CD4-positive, alpha-beta T cell treated with Interleukin-4 for 1 hour (primary cell): ENCODE results near the gene DYNC1H1.
A peak's percentile ranks its signal among the peaks of the same experiment; 100 is the strongest.
"Not testable (repeated sequence)": the region's sequence is repeated elsewhere in the genome, so short reads cannot be mapped to it uniquely, and the experiment has no call there.

ENCODE experiments used
- DNase-seq, 2 donors: peaks; one replicate each; pipeline ENCODE4 v3.0.0-alpha.2; 2020 to 2022

The DYNC1H1 gene

DNA sequence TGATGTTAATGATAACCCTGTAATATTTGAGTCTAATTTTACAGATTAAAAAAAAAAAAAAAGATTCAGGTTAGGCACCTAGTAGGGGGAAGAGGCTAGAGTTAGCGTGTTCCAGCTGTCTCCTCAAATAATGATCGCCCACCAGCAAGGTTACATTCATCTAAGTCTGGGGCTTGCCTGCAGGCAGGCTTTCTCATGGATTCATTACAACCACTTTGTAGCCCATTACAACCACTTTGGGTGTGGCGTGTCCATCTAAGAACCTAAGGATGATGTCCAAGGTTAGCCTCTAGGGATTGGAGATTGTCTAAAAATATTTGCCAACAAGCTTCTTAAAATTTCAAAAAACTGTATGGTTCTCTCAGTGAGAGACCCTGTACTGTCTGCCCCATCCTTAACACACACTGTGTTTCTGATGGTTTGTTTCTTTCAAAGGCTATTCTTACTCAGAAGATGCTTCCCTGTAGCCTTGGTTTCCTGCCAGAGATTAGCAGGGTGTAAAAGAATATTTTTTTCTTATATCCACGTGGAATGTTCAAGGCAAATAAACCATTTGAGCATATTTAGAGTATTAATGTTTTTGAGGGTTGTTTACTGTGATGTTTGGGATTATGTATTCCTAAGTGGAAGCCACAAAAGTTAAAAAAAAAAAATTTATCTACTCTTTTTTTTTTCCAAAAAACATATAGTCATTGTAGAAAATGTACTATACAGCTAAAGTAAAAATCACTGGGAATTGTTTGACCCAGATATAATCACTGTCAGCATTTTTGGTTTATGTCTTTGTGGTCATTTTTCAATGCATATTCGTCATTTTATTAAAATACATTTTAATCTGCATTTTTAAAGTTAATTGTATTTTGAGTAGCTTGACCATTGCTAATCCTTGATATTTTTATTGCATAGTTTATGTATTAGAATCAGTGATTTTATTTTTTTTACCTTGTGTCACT is 1.7 kb downstream of the DYNC1H1 start:
- DNase-seq = no peak

DNA sequence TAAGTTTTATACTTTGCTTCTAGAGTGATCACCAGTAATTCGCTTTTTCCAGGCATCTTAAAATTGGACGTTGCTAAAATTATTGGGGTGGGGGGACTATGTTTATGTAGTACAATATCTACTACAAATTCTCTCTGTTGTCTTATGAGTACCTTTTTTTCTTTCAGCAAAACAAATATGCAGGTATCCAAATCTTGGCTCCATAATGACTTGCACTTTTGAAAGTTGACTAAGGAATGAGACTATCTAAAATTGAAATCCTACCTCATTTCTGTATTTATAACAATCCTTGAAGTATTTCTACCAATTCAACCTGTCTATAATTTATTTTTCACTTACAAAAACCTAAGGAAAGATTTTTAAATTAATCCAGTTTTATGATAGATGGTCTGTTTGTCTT is 2.4 kb downstream of the DYNC1H1 start:
- DNase-seq = no peak

DNA sequence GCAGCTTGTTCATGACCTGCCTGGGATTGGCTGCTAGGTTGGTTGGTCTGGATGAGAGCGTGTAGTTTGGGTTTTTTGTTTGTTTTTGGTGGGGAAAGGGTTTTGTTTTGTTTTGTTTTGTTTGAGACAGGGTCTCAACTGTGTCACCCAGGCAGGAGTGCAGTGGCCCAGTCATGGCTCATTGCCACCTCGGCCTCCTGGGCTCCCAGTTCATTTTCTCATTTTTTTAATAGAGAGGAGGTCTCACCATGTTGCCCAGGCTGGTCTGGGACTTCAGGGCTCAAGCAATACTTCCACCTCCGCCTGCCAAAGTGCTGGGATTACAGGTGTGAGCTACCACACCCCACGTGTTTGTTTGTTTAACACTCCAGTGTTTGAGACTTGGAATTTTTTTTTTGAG is 3.8 kb downstream of the DYNC1H1 start:
- DNase-seq = no peak

DNA sequence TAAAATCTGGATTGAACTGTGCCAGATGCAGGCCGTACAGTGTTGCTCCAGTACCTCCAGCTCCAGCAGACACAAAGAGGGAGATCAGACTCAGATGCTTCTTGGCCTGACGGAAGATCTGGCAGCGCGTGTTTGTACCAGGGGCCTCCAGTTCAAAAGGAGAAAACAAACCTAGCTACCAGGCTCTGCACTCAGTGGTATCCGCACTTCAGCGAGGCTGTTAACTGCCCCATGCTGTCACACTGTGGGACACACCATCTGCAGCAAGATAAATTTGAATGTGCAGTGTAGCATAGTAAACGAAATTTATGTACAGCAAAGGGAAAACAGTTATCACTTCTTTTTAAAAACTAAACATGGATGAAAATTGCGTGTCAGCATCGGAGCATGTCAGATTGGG is 5.1 kb downstream of the DYNC1H1 start:
- DNase-seq = no peak

DNA sequence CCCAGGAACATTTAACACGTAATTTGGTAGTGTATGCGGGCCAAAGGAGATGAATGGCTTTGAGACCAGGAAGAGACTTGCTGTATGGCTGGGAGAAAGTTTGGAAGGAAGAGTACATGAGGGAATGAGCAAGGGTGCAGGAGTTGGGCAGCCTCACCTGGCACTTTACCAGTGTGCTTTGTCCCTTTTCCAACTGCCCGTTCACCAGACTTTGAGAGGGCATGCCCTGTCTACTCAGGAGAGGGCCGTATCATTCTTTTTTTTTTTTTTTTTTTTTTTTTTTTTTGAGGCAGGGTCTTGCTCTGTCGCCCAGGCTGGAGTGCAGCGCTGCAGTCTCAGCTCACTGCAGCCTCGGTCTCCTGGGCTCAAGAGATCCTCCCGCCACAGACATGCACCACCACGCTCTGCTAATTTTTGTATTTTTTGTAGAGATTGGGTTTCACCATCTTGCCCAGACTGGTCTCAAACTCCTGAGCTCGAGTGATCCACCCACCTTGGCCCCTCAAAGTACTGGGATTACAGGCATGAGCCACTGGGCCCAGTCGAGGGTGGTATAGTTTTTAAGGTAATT is 6.5 kb downstream of the DYNC1H1 start:
- DNase-seq = no peak

DNA sequence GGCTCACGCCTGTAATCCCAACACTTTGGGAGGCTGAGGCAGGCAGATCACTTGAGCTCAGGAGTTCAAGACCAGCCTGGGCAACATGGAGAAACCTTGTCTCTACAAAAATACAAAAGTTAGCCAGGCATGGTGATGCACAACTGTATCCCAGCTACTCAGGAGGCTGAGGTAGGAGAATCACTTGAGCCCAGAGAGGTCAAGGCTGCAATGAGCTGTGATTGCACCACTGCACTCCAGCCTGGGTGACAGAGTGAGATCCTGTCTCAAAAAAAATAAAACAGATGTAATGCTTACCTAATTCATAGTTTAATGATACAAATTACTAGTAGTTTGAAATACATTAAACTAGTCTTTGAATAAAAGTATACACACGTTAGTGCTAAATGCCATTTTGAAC is 7.1 kb downstream of the DYNC1H1 start:
- not testable (repeated sequence) for DNase-seq

DNA sequence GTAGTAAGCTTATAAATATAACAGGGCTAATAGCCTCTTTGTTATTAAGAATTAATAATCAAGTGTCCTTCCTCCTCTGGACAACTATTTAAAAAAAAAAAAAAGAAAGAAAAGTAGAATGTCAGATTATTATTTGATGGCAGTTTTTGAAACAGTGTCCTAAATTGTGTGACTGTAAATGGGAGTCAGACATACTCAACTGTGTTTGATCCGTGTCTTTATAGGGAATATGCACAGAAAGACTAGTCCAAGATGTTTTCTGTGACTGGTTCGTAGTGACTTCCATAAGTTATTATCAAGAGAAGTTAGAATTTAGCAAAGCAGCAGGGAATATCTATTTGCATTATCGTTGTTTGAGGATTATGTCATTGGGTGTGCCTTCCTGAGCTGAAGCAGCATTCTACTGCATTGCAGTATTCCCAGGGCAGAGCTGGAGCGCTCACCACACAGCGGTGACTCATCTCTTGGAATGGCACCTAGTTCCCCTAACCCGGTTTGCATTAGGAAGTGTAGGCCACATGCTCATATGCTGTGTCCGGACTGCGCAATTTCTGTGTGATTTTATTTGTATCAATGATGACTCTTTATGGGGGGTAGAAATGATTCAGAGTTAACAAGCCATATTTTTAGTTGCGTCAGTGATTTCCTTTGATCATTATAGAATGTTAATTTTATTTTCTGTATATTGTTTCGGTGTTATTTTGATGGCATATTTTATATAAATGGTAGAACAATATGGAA is 7.9 kb downstream of the DYNC1H1 start:
- DNase-seq = peak in 1 of 2 donors; percentile 70

DNA sequence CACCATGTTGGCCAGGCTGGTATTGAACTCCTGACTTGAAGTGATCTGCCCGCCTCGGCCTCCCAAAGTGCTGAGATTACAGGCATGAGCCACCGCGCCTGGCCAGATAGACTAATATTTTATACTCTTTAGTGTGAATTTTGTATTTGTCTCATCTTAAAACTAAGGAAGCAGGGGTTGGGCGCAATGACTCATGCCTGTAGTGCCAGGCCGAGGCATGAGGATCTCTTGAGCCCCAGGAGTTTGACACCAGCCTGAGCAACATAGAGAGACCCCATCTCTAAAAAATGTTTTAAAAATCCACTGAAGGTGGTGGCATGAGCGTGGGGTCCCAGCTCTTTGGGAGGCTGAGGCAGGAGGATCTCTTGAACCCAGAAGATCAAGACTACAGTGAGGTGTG is 9.0 kb downstream of the DYNC1H1 start:
- no peak for DNase-seq

DNA sequence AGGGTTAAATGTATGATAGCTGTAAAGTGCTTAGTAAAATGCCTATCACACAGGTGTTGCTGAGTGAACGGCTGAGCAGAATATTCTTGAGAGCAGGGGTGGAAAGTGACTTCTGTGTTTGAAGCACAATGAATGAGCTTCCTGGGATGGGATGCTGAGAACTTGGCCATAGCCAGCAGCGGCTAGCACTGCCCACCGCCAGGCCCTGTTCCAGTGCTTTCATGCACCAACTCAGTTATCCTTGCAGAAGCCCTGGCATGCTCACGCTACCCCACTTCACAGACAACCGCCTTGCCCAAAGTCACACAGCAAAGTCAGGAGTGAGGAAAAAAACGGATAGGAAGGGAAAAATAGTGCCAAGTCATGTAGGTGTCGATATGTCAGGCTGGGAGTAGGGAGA is 10.9 kb downstream of the DYNC1H1 start:
- DNase-seq = no peak

DNA sequence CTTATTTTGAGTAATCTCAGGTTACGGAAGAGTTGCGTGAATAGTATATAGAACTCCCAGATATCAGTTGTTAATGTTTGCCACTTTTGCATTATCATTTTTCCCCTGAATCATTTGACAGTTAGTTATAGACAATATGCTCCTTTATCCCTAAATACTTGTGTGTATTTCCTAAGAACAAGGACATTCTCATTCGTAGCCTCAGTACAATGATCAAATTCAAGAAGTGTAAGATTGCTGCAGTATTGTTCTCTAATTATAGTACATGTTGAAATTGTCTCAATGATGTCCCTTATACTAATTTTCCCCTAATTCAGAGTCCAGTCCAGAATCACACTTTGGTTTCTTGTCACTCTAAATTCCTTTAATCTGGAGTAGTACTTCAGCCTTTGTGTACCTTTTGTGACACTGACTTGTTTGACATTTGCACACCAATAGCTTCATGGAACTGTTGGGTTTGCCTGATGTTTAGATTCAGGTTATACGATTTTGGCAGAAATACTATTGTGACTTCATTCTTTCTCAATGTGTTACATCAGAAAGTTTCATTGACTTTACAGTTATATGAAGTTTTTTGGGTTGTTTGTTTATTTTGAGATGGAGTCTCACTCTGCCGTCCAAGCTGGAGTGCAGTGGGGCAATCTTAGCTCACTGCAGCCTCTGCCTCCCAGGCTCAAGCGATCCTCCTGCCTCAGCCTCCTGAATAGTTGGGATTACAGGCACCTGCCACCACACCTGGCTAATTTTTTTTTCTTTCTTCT is 13.1 kb downstream of the DYNC1H1 start:
- no peak for DNase-seq

DNA sequence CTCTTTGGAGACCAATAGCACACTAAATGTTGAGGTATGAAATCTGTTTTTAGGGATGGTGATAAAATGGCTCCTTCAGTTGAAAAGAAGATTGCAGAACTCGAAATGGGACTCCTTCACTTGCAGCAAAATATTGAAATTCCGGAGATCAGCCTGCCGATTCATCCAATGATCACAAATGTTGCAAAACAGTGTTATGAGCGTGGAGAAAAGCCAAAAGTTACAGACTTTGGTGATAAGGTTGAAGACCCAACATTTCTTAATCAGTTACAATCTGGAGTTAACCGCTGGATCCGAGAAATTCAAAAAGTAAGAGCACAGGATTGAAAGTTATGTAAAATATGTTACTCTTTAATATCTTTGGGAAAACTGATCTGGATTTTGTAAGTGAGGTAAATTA is 15.3 kb downstream of the DYNC1H1 start:
- DNase-seq = no peak

DNA sequence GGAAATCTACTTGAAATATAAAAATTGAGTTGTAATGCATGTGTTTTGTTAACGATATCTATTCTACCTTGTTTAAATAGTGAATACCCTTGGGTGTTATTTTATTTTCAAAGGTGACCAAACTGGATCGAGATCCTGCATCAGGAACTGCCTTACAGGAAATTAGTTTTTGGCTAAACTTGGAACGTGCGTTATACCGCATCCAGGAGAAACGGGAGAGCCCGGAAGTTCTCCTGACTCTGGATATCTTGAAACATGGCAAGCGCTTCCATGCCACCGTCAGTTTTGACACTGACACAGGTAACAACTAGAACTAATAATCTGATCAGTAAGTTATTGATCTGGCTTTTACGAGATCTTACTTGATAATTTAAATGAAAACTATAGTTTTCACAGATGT is 15.9 kb downstream of the DYNC1H1 start:
- no peak for DNase-seq

DNA sequence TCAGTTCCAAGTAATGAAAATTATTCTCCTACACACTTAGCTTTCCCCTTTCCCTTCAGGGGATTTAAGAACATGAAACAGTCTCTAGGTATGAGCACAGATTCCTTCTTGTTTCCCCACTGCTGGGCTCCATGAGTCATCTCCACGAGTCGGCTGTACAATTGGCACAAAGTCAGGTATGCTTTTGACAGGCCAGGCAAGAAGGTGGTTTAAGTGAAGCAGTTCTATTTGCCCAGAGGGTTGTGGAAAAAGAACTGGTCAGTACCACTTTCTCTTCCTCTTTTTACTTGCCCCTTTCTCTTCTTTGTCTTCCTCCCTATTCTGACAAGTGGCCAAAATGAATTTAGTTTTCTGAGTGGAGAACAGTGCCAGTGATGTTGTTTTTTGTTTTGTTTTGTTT is 16.3 kb downstream of the DYNC1H1 start:
- peak in 1 of 2 donors; percentile 21 for DNase-seq

DNA sequence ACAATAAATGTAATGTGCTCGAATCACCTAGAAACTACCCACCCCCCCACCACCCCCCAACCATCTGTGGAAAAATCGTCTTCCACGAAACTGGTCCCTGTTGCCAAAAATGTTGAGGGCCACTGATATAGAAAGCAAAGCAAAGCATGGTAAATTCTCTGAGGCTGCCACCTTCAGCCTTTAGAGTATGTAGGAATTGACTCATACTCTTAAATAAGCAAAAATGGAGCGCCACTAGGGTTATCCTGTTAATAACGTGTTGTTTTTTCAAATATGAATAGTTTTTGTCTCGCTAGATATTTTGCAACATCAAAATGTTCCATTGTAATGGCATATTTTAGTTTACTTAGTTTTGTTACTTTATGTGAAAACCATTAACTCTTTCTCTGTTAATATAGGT is 18.2 kb downstream of the DYNC1H1 start:
- DNase-seq = no peak

DNA sequence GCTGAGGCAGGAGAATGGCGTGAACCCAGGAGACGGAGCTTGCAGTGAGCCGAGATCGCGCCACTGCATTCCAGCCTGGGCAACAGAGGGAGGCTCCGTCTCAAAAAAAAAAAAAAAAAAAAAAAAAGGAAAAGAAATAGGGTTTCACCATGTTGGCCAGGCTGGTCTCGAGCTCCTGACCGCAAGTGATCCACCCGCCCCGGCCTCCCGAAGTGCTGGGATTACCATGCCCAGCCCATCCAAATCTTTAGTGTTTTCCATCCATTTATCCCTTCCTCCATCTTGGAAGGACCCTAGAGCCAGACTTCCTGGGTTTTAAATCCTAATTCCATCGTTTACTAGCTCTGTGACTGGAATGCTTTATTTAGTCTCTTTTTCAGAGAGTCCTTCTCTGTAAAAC is 20.5 kb downstream of the DYNC1H1 start:
- not testable (repeated sequence) for DNase-seq

DNA sequence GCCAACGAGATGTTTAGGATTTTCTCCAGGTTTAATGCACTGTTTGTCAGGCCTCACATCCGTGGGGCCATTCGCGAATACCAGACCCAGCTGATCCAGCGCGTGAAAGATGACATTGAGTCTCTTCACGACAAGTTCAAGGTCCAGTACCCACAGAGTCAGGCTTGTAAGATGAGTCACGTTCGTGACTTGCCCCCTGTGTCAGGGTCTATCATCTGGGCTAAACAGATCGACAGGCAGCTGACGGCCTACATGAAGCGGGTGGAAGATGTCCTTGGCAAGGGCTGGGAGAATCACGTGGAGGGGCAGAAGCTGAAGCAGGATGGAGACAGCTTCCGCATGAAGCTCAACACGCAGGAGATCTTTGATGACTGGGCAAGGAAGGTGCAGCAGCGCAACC is 21.6 kb downstream of the DYNC1H1 start:
- DNase-seq = no peak

DNA sequence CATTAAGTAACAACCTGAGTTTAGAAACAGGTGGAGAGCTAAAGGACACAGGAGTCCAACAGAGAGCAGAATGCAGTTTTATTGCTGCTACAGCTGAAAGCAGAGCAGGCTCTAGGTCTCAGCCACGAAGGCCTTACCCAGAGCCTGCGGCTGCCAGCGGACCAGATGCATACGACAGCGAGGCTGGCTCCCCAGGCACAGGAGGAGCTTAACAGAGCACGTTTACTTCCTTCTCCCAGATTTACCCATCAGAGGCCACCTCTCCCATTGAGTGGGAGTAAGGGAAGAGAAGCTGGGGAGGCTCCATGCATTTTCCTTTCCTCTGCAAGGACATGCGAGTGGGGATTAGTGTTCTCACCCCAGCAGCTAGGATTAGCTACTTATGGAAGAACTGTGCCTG is 22.6 kb downstream of the DYNC1H1 start:
- DNase-seq = no peak

DNA sequence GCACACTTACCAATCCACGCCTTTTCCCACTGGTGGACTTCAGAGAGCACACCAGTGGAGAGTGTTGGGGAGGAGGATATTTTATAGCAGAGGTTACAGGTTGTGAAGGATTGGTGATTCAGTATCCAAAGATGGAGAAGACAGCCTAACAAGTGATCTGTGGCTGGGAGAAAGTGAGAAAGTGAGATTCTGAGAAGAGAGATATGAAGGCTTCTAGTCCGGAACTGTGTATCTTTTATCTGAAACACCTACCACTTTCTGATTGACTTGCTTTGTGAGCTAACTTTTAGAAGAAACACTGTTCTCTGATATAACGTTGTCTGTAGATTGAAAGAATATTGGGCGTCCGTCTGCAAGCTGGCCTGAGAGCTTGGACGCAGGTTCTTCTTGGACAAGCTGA is 24.0 kb downstream of the DYNC1H1 start:
- no peak for DNase-seq

DNA sequence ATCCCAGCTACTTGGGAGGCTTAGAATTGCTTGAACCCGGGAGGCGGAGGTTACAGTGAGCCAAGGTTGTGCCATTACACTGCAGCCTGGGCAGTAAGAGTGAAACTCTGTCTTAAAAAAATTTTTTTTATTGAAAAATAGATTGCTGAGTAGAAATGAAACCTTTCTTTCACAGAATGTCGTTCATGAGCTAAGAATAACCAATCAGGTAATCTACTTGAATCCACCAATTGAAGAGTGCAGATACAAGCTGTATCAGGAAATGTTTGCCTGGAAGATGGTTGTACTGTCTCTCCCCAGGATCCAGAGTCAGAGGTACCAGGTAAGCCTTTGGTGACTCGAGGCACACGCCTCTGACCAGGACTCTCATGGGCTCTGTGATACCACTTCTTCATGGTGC is 27.0 kb downstream of the DYNC1H1 start:
- no peak for DNase-seq

DNA sequence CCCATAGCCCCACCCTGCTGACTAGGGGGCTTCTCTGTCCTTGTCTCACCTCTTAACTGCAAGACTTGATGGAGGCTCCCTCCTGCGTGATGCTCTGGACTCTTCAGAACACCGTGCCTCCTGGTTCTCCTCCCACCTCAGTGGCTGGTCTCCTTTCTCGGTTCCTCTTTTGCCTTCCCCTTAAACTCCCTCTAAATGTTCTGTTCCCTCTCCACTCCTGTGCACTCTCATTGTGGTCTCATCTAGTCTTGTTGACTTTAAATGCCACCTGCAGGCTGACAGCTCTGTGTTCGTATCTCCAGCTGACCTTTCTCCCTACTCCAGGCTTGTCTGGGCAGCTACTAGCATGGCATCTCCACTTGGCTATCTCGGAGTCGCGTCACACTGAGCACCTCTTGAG is 28.3 kb downstream of the DYNC1H1 start:
- DNase-seq = peak in 1 of 2 donors; percentile 53

DNA sequence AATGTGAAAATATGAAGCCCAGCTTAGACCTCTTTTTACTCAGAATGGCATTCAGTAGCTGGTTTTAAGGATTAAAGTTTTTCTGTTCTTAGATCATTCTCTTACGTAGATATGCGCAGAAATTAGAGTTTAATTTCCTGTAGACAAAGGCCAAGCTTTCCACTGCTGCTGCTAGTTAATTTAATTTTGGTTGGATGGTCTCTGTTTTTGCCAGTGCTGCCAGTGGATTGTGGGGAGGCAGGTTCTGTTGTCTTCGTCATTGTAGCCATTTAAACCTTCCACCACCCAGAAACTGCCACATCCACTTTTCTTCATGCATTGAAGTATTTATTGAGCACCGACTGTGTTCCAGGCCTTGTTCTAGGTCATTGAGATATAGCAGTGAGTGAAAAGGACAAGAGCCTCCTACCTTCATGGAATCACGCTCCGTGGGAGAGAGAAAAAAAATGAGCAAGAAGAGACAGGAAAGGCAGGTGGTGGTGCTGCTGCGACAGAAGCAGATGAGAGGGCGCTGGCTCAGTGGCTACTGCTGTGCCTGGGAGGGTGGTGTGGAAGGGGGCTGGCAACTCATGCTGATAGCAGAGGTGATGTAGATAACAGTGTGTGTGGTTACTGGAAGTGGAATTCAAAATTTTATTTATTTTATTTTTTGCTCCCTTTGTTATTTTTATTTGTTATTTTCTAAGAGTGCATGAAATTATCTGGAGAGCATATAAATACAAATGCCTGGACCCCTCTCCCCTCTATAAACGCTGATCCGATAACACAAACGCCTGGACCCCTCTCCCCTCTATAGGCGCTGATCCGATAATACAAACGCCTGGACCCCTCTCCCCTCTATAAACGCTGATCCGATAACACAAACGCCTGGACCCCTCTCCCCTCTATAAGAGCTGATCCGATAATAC is 33.3 kb downstream of the DYNC1H1 start:
- no peak for DNase-seq

DNA sequence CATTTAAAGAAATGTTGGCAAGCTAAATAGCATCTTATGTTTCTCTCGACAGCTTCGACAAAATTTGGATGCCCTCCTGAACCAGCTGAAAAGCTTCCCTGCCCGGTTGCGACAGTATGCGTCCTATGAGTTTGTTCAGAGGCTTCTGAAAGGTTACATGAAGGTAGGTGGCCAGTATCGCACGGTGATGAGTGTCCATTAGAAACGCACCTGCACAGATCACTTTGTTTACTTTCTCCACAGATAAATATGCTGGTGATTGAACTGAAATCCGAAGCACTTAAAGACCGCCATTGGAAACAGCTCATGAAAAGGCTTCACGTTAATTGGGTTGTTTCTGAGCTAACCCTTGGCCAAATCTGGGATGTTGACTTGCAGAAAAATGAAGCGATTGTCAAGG is 36.5 kb downstream of the DYNC1H1 start:
- no peak for DNase-seq
